ENCODE data around the gene IQSEC3.

- TF ChIP-seq KLF10 (tag by site-specific recombination; IDR thresholded peaks at IDR 0.05) (no peak), GLIS1 (tag by site-specific recombination; IDR thresholded peaks at IDR 0.05) (no peak), ZSCAN4 (tag by site-specific recombination; IDR thresholded peaks at IDR 0.05) (no peak), CTCF (tag by site-specific recombination; IDR thresholded peaks at IDR 0.05) (no peak), ZNF707 (tag by site-specific recombination; IDR thresholded peaks at IDR 0.05) (no peak), ZNF223 (tag by site-specific recombination; IDR thresholded peaks at IDR 0.05) (no peak), EGR2 (tag by site-specific recombination; IDR thresholded peaks at IDR 0.05; ENCODE audit: low read depth) (no peak), BCL11A (tag by site-specific recombination; IDR thresholded peaks at IDR 0.05; ENCODE audit: low read depth) (no peak), ZNF175 (tag by site-specific recombination; IDR thresholded peaks at IDR 0.05) (no peak), YY1 (tag by site-specific recombination; IDR thresholded peaks at IDR 0.05) (no peak), ZNF112 (tag by site-specific recombination; IDR thresholded peaks at IDR 0.05) (no peak), ZNF23 (tag by site-specific recombination; IDR thresholded peaks at IDR 0.05; ENCODE audit: borderline replicate concordance) (no peak), KLF8 (tag by site-specific recombination; IDR thresholded peaks at IDR 0.05) (no peak)
These were observed 127.7 kb downstream of the IQSEC3 start for GRCh38 chr12:194276-194675.
